HTERT RPE-1 (cell line): Measurements from ENCODE around the gene LTBP2.
"Not testable (repeated sequence)": the region's sequence is repeated elsewhere in the genome, so short reads cannot be mapped to it uniquely, and the experiment has no call there.

Experiments
- in situ Hi-C: fragments of 300-500 bp; cut with MboI; formaldehyde crosslinking; loops from 4 replicates; pipeline ENCODE4 v1.14.3; 2020; ENCODE audit warnings: low sequenced_read_pairs

LTBP2 gene

DNA sequence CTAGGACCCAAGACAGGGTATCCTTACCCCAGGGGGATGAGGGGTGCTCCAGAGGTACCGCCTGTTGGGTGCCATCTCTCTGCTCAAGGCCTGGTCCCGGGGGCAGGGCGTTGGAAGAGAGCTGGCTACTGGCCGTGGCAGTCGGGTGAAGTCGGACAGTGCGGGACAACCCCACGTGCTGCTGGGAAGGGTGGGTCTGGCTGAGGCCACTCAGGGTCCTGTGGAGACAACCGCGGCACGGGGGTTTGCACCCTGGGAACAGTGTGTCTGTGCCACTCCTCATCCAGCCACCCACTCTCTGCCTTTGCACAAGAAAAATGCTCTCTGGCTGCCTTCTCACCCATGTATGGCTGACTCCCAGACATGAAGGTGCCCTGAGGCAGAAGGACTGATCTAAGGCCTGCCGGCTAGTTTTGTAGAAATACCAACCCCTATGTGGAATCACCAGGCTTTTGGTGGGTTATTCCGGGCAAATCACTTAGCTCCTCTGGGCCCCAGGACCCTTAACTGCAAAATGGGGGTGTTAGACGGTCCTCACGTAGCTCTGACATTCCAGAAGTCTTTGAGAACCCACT, 56.5 kb downstream of the LTBP2 start:
- in situ Hi-C loops: no loop called here

DNA sequence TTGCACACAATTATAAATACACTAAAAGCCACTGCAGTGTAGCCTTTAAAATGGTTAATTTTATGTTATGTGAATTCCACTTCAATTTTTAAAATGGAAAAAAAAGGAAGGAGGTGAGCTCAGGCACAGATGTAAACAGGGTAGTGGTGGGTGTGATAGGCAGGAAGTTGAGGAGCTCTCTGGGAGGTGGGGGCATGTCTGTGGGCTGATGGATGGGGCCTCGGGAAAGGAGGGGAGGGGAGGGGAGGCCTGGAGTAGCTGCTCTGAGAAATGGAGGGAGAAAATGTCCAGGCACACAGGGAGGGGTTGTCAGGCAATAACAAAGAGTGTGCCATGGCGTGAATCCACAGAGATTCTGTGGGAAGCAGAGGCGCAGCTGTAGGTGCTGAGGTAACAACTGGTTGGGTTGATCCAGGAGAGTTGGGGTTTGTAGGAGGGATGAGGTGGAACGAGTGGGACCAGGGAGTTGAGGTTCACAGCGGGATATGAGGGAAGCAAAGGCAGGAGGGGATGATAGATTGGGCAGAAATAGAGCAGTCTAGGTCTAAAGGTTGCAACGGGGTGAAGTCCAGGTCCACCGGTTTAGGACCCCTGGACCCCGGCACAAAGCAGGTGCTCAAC, 57.2 kb downstream of the LTBP2 start:
- in situ Hi-C loops: no loop called here

DNA sequence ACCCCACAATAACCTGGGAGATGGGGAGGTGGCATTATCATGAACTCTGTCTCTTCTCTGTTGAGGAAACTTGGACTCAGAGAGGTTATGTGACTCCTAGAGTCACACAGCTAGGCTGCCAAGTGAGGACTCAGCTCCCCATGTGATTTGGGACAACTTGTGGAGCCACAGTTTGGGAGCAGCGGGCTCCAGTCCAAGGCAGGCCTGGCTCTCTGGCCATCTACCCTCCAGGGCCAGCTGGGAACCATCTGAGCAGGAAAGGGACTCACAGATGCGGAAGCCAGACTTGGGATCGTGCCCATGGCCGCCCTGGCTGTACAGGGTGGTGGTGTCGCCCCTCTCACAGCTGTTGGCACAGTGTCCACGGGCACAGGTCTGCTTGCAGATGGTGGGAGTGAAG, 59.4 kb downstream of the LTBP2 start:
- in situ Hi-C loops: no loop called here

DNA sequence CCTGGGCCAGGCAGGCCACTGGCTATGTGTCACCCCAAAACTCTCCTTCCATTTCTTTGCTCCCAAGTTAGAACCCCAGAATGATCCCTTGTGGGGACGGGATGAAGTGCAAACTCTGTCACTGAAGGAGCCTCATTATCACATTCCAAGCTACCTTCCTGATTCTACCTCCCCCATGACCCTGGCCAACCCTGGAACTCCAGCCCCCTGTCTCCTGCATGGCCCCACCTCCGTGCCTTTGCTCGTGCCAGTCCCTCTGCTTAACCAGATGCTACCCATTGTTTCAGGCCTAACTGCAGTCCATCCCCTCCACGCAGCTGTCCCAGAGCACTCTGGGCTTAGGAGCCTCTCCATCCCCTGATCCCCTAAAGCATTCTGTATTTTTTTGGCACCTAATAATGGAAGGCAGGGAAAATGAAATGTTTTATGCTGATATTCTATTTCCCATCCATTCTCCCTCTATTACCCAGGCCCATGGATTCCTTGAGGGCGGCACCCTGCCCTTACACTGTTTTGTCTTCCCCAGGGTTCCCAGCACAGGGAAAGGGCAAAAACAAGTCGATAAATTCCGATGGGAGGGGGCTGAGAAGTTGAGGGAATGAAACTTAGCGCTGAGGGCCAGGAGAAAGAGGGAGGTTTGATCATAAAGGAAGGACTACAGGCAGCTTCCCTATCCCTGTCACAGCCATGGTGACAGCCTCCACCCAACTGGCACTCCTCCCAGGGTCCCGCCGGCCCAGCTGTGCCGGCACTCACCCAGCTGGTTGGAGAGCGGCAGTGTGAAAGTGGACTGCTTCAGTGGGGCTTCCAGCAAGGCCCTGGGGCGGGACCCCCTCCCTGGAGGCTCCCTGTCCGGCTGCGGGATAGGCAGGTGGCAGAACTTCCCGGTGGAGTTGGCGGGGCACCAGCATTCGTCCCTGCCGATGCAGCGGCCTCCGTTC, 60.3 kb downstream of the LTBP2 start:
- in situ Hi-C loops: no loop called here

DNA sequence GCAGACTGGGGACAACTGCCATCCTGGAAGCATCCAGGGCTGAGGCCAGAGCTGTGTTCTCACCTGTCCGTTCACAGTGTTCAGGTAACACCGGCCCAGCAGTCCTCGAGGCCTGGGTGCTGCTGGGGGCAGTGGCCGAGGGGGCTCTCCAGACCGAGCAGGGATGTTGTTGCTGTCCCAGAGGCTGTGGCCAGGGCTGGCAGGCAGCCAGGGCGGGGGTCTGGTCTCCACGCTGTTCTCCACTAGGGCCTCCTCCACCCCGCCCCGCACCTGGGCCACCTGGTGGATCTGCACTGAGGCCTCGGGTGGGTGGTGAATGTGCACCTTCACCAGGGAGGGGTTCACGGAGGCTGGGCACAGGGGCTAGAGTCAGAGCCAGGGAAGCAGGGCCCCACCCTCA, 61.0 kb downstream of the LTBP2 start:
- in situ Hi-C loops: no loop called here

DNA sequence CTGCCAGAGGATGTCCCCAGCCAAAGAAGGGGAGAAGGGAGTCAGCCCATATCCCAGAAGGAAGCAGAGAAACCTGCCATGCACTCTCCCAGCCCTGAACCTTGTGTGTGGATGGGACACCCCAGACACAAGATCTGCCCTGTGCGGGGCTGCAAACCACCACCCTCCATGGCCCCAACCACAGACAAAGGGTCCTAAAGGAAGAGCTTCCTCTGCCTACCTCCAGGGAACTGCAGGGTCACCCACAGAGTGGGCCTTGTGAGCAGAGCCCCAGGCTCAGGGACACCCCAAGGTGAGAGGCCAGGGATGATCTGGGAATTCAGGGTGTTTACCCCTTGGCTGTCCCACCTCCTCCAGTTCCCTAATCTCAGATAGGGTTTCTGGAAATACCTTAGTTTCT, 62.0 kb downstream of the LTBP2 start:
- in situ Hi-C loops: no loop called here

DNA sequence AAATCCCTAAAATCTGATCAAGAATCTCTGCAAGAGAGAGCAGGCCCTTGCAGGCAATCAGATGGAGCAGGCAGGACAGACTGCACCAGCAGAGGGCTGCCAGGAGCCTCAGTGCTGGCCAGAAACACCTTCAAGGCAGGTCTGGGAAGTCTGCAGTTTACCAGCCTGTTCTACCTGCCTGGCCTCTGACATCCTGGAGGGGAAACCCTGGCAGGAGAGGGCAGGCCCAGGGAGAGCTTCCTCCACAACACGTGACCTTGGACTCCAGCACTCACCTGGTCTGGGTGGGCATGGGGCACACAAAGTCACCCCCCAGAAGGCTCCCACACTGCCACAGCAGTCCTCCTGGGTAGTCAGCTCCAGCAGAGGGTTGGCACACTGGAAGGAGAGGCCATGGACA, 62.4 kb downstream of the LTBP2 start:
- in situ Hi-C loops: no loop called here

DNA sequence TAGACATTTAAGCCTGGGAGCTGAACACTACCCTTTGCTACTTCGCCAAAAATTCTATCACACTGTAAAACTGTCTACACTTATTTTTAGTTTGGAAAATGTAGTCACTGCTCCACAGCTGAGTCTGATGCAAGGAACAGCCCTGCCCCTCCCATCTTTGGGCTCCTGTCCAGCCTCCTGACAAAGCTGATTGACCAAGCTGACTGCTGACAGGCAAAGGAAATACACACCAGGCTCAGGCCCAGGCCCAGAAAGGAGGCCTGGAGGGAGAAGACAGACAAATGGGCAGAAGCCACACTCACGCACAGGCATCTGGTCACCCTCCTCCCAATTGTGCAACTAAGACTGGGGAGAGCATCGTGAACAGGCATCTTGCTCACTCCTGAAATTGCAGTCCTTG, 63.2 kb downstream of the LTBP2 start:
- in situ Hi-C loops: no loop called here

DNA sequence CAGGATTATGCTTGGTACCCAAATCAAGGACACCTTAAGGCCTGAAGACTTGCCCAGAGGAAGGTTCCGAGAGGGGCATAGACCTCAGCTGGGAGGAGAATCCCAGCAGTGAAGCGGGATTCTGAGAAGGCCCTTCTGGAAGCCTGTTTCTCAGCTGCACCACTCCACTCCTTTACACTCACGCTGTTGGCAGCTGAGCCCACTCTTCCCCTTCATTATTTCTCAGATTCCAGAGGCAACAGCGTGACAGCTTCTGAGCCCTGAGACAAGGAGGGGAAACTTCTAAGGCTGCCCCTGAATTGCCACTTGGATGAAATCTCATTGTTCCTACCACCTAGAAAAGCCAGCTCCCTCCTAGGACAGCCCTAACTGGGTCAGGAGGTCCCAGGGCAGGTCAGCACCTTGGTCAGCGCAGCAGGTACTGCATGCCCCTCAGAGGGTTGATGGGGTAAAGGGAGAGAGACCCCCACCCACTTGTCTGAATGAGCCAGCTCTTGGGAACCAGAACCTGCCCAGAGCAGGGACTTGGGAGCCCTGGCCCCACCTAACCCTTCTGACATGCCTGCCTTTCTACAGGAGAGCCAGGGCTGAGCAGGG, 64.6 kb downstream of the LTBP2 start:
- in situ Hi-C loops: no loop called here

DNA sequence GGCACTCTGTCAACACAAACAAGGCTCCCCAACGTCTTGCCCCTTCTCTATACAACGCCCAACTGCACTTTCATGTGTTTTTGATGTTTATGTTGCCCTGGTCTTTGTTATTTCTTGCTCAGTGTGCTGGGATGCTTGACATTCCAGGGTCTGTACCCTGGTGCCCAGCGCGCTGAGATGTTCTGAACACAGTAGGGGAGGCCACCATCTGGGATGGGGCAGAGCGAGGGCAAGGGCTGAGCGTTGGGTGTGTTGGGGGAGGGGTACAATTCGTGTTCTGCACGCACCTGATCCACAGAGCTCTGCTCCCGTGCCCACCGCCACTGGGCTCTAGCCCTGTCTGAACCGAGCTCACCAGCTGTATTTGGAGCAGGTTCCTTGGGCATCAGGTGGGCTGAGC, 65.6 kb downstream of the LTBP2 start:
- in situ Hi-C loops: no loop called here

DNA sequence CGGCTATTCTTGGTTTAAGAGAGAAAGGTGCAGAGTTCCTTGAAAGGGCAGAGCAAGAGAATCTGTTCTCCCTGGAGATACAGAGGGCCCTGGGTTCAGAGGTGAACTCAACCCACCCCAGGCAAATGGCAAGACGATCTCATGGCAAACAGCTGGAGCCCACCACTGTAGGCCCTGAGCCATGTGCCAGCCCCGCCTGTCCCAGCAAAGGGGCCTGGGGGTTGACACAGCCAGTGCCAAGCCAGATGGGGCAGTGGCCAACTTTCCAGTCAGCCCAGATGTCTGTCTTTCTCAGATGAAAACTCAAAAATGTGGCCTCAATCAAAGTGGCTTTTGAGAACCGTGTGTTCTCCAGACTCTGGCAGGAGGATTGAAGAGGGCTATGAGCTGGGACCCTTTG, 66.7 kb downstream of the LTBP2 start:
- in situ Hi-C loops: no loop called here

DNA sequence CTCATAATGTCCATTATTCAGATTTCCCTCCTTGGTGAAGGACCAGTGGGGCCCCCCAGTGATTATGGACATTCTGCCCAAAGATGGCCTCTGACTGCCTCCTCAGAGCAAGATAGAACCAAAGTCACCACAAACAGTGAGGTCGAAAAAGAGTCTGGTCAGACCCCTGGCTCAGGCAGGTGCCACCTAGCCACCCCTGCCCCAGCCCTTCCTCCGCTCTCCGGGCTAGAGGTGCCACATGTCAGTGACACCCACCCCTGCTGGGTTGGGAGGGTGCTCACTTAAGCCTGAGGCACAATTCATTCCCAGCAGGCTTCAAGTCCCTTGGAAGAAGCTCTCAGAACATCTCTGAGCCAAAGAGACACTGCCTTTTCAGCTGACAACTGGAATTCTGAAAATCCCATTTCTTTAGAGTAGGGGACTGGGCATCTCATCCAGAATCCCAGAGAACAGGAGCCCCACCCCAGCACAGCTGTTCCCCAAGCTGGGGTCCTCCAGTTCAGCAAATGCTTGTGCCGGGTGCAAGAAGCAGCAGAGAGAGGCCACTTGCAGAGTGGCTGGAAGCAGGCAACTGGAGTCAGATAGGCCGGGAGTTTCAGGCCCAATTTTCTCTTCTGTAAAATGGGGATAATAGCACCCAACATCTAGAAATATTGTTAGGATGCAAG, 68.1 kb downstream of the LTBP2 start:
- in situ Hi-C loops: no loop called here

DNA sequence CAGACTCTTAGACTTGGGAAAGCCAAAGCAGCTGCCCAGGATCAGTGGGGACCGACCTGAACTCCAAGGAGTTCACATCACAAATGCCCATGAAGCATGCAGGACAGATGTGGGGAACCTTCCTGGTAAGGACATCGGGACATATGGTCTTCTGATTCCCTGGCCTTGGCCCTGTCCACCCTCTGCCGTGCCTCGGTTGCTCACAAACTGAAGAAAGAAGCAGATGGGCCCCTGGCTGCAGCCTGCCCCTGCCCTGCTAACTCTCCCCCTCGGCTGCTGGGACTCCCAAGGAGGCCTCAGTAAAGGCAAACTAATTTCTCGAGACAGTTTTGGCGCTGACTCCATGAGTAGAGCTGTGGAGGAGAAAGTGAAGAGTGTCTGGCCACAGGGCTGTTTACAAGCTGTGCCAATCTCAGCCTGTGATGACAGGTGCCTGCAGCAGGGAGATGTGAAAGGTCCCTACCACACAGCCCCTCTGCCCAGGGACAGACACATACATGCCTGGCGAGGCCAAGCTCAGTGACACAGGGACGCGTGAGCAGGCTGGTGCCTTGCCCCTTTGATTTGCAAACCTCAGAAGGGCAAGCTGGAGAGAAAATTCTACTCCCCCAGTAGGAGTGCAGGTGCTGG, 69.9 kb downstream of the LTBP2 start:
- in situ Hi-C loops: no loop called here

DNA sequence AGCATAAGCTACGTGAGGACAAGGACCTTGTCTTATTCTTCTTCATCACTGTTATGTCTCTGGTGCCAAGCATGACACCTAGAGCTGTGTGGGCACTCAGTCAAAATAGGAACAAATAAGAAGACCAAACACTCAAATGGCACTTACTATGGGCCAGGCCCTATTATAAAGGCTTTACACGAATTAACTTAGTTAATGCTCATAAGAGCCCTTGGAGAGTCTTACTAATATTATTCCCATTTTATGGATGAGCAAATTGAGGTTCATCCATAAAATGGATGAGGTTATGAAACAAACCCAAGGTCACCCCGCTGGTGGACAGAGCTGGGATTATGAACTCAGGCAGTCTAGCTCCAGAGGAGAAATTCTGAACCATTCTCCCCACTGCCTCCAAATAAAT, 70.8 kb downstream of the LTBP2 start:
- in situ Hi-C loops: no loop called here

DNA sequence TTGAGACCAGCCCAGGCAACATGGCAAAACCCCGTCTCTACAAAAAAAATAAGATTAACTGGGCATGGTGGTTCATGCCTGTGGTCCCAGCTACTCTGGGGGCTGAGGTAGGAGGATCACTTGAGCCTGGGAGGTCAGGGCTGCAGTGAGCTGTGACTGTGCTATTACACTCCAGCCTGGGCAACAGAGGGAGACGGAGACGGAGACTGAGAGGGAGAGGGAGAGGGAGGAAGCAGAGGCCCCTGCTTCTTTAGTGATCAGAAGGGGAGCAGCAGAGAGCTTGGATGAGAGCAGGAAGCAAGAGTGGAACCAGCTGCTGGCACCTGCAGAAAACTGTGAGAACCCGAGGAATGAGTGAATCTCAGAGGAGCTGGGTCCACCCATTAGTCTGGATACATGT, 72.5 kb downstream of the LTBP2 start:
- in situ Hi-C loops: no loop called here

DNA sequence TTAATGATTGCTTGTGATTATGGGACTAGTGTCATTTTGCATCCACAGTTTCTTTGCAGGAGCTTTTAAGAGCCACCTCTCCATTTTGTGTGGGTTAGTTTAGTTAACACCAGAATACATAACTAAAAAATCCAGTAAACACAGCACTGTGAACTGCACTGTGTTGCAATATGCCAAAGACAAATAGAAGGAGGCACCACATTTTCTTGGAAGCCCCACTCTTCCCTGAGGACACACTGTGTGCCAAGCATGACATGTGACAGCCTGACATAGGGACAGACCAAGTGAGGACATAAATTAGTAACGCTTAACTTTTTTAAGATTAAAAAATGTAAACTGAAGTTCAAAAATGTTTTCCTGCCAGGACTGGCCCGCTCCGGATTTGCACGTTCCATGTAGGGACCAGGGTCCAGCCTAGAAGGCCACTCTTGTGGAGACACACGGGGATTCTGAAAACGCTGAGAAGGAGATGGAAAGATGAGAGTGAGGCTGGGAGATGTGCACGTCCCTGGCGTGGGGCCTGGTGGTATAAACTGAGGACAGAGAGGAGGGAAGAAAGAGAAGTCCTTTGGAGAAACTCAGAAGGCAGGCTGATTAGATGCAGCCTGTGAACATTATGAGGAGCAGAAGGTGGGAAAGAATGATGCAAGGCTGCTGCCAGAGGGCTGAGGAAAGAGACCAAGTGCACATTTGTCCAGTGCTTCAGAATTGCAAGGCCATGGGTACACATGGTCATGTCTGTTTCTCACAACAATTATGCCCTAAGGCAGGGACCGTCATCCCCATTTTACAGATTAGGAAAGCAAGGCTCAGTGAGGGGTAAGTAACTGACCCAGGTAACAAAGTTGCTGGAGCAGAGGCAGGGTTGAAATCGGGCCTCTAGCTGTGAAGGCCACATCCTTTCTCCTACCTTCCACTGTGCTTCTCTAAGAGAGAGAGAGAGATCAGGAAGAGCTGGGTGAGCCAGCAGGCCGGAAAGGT, 73.3 kb downstream of the LTBP2 start:
- in situ Hi-C loops: no loop called here

DNA sequence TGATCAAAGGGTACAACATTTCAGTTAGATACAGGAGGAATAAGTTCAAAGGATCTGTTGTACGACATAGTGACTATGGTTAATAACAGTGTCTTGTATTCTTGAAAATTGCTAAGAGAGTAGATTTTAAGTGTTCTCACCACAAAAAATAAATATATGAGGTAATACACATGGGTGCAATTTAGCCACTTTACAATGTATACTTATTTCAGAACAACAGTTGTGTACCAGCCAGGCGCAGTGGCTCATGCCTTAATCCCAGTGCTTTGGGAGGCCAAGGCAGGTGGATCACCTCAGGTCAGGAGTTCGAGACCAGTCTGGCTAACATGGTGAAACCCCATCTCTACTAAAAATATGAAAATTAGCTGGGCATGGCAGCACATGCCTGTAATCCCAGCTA, 75.7 kb downstream of the LTBP2 start:
- in situ Hi-C loops: not testable (repeated sequence)

DNA sequence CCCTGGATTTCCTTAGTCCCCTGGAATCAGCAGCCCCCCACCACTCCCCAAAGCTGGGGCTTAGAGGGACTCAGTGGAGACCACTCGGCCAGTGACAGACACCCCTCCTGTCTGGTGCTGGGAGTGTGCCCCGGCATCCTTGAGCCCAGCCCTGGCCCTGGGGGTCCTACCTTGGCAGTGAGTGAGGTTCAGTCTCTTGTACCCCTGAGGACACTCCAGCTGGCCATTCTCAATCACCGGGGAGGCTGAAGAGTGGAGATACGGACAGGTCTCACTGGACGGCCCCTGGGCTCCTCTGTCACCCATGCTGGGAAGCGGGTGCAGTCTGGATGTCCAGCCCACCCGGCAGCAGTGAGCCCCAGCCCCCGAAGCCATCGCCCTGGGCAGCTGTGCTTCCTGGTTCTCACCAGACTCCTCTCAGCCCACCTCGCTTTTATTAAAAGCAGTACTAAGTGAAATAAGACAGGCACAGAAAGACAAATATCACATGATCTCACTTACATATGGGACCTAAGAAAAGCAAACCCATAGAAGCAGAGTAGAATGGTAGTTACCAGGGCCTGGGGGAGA, 76.2 kb downstream of the LTBP2 start:
- in situ Hi-C loops: no loop called here

DNA sequence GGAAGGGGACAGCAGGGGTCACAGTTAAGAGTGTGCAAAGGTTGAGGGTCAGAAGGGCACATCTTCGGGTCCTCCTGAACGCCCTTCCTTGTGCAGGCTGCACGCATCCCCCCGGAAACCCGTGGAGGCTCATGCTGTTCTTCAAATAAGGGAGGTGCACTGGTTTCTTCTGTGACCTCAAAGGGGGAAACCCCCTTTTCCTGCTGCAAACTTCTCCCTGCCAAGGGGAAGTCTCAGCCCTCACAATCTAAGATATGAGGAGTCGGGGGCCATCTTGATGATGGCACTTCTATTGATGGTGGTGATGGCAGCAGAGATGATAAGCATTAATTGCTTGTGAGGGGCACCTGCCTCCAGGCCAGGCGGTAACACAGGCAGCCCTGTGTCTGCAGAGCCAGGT, 78.5 kb downstream of the LTBP2 start:
- in situ Hi-C loops: no loop called here
